Measurements from ENCODE around the gene UBR4. TPM values are rescaled to one million over a fixed set of nuclear protein-coding genes. Genes with fewer than 3 reads are reported as not detected.

Gene UBR4
- total RNA-seq, 2 experiments from 2014 or later = 117 to 147 TPM

GRCh38 chr1:19084206-19084738 is 125.8 kb downstream of the UBR4 start:
- H3K27ac Mint-ChIP-seq = no peak overlapping the region
- intact Hi-C loops (cut with DNase I, micrococcal nuclease) = no loop called here
- ATAC-seq = no peak
- H3K27me3 Mint-ChIP-seq = no peaks in the 10 kb centered on the region
- DNase-seq = no peak
- no peak overlapping the region for H3K4me3 Mint-ChIP-seq
- peaks cover 20% of the 10 kb centered on the region for H3K4me1 Mint-ChIP-seq
- H3K36me3 Mint-ChIP-seq (ENCODE audit: low read depth) = peaks cover 73% of the 10 kb centered on the region
- H3K9me3 Mint-ChIP-seq (ENCODE audit: low read depth) = no peaks in the 10 kb centered on the region
- ChIA-PET POLR2A (no interaction called here), CTCF (interaction anchor here (0.6 kb wide), 2 partner anchors 148 to 152 kb away, joined by 3 read pairs; no protein-coding TSS in a partner anchor)

- DNase-seq (no peak), ATAC-seq (no peak)
- Mint-ChIP-seq H3K4me3 (no peak overlapping the region), H3K4me1 (peaks cover 8% of the 10 kb centered on the region), H3K27ac (no peak overlapping the region), H3K36me3 (ENCODE audit: low read depth) (peaks cover 70% of the 10 kb centered on the region), H3K9me3 (ENCODE audit: low read depth) (no peaks in the 10 kb centered on the region), H3K27me3 (no peaks in the 10 kb centered on the region)
- ChIA-PET POLR2A (no interaction called here), CTCF (interaction anchor here (0.6 to 1.0 kb wide), 3 partner anchors 8 to 174 kb away, joined by 3 to 4 read pairs (median 3); no protein-coding TSS in a partner anchor)
- intact Hi-C loops (cut with DNase I, micrococcal nuclease) = no loop called here
Observed at GRCh38 chr1:19083081-19083480, 127.0 kb downstream of the UBR4 start.

- H3K9me3 Mint-ChIP-seq (ENCODE audit: low read depth) = no peaks in the 10 kb centered on the region
- intact Hi-C loops (cut with DNase I, micrococcal nuclease) = no loop called here
- H3K27me3 Mint-ChIP-seq = no peaks in the 10 kb centered on the region
- DNase-seq = no peak
- ChIA-PET CTCF (interaction anchor here (0.9 kb wide), 1 partner anchor 168 kb away, joined by 4 read pairs; no protein-coding TSS in a partner anchor), POLR2A (interaction anchor here (1.5 kb wide), 1 partner anchor 9 kb away, joined by 3 read pairs; no protein-coding TSS in a partner anchor)
- no peaks in the 10 kb centered on the region for H3K4me1 Mint-ChIP-seq
- H3K36me3 Mint-ChIP-seq (ENCODE audit: low read depth) = peaks cover 72% of the 10 kb centered on the region
- no peak overlapping the region for H3K4me3 Mint-ChIP-seq
- H3K27ac Mint-ChIP-seq = no peak overlapping the region
- no peak for ATAC-seq
Observed at GRCh38 chr1:19081218-19081893, 128.7 kb downstream of the UBR4 start.

GRCh38 chr1:19080721-19081120 is 129.3 kb downstream of the UBR4 start:
- POLR2A ChIA-PET = interaction anchor here (1.5 kb wide), 1 partner anchor 9 kb away, joined by 3 read pairs; no protein-coding TSS in a partner anchor

GRCh38 chr1:19079541-19080472 is 130.3 kb downstream of the UBR4 start:
- DNase-seq = no peak
- Mint-ChIP-seq H3K9me3 (ENCODE audit: low read depth) (no peaks in the 10 kb centered on the region), H3K4me1 (peaks cover 12% of the 10 kb centered on the region), H3K4me3 (no peak overlapping the region), H3K27me3 (no peaks in the 10 kb centered on the region), H3K27ac (no peak overlapping the region), H3K36me3 (ENCODE audit: low read depth) (peaks cover 76% of the 10 kb centered on the region)
- no peak for ATAC-seq
- CTCF ChIA-PET = interaction anchor here (1.0 kb wide), 1 partner anchor 171 kb away, joined by 3 read pairs; no protein-coding TSS in a partner anchor
- intact Hi-C loops (cut with DNase I, micrococcal nuclease) = no loop called here
- POLR2A ChIA-PET = no interaction called here

More at GRCh38 chr1:19080721-19081120, 129.3 kb downstream of the UBR4 start:
- Mint-ChIP-seq H3K9me3 (ENCODE audit: low read depth) (no peaks in the 10 kb centered on the region), H3K27me3 (no peaks in the 10 kb centered on the region), H3K27ac (no peak overlapping the region), H3K4me3 (no peak overlapping the region), H3K4me1 (peaks cover 3% of the 10 kb centered on the region), H3K36me3 (ENCODE audit: low read depth) (peaks cover 73% of the 10 kb centered on the region)
- ATAC-seq (no peak), DNase-seq (no peak)
- intact Hi-C loops (cut with DNase I, micrococcal nuclease) = no loop called here
- CTCF ChIA-PET = interaction anchor here (0.9 kb wide), 1 partner anchor 168 kb away, joined by 4 read pairs; no protein-coding TSS in a partner anchor

GRCh38 chr1:19078536-19078935 is 131.5 kb downstream of the UBR4 start:
- ATAC-seq = no peak
- intact Hi-C loops (cut with DNase I, micrococcal nuclease) = no loop called here
- CTCF ChIA-PET = interaction anchor here (0.7 kb wide), 1 partner anchor 481 kb away, joined by 3 read pairs; no protein-coding TSS in a partner anchor
- H3K4me3 Mint-ChIP-seq = no peak overlapping the region
- H3K27ac Mint-ChIP-seq = no peak overlapping the region
- H3K4me1 Mint-ChIP-seq = peaks cover 25% of the 10 kb centered on the region
- H3K27me3 Mint-ChIP-seq = no peaks in the 10 kb centered on the region
- no peaks in the 10 kb centered on the region for H3K9me3 Mint-ChIP-seq (ENCODE audit: low read depth)
- DNase-seq = no peak
- peaks cover 76% of the 10 kb centered on the region for H3K36me3 Mint-ChIP-seq (ENCODE audit: low read depth)
- POLR2A ChIA-PET = interaction anchor here (0.6 kb wide), 1 partner anchor 56 kb away, joined by 3 read pairs; no protein-coding TSS in a partner anchor

GRCh38 chr1:19076841-19077616 is 133.0 kb downstream of the UBR4 start:
- Mint-ChIP-seq H3K36me3 (ENCODE audit: low read depth) (peaks cover 69% of the 10 kb centered on the region), H3K9me3 (ENCODE audit: low read depth) (no peaks in the 10 kb centered on the region), H3K4me1 (peaks cover 39% of the 10 kb centered on the region), H3K27ac (no peak overlapping the region), H3K4me3 (no peak overlapping the region), H3K27me3 (no peaks in the 10 kb centered on the region)
- POLR2A ChIA-PET = no interaction called here
- DNase-seq (no peak), ATAC-seq (no peak)
- CTCF ChIA-PET = interaction anchor here (0.6 to 1.6 kb wide), 5 partner anchors 76 to 1136 kb away, joined by 3 to 4 read pairs (median 3); no protein-coding TSS in a partner anchor
- intact Hi-C loops (cut with DNase I, micrococcal nuclease) = no loop called here

- POLR2A ChIA-PET = interaction anchor here (0.7 to 1.1 kb wide), 5 partner anchors 81 to 190 kb away, joined by 3 read pairs; no protein-coding TSS in a partner anchor
- ATAC-seq = peak; percentile 28
- no peaks in the 10 kb centered on the region for H3K9me3 Mint-ChIP-seq (ENCODE audit: low read depth)
- H3K36me3 Mint-ChIP-seq (ENCODE audit: low read depth) = peaks cover 58% of the 10 kb centered on the region
- peak overlapping the region; percentile 11 for H3K27ac Mint-ChIP-seq
- intact Hi-C loops (cut with DNase I, micrococcal nuclease) = loop anchor here (1.0 to 5.0 kb wide), 5 partner anchors 64 to 173 kb away; partner anchors contain the start of genes IFFO2 (in 2 of the 2) and ALDH4A1 (in 1 of the 2)
- H3K27me3 Mint-ChIP-seq = no peaks in the 10 kb centered on the region
- CTCF ChIA-PET = interaction anchor here (0.5 to 1.8 kb wide), 11 partner anchors 8 to 191 kb away, joined by 3 to 11 read pairs (median 4); partner anchors contain the start of gene IFFO2
- no peak overlapping the region for H3K4me3 Mint-ChIP-seq
- DNase-seq = no peak
- peaks cover 53% of the 10 kb centered on the region for H3K4me1 Mint-ChIP-seq
Observed at GRCh38 chr1:19074902-19075721, 135.0 kb downstream of the UBR4 start.

GRCh38 chr1:19074361-19074901 is 135.6 kb downstream of the UBR4 start:
- H3K27me3 Mint-ChIP-seq = no peaks in the 10 kb centered on the region
- H3K9me3 Mint-ChIP-seq (ENCODE audit: low read depth) = no peaks in the 10 kb centered on the region
- intact Hi-C loops (cut with DNase I, micrococcal nuclease) = loop anchor here (1.0 to 5.0 kb wide), 5 partner anchors 63 to 172 kb away; partner anchors contain the start of genes IFFO2 (in 2 of the 2) and ALDH4A1 (in 1 of the 2)
- DNase-seq = peak; percentile 67
- POLR2A ChIA-PET = interaction anchor here (0.7 to 1.1 kb wide), 5 partner anchors 82 to 190 kb away, joined by 3 read pairs; no protein-coding TSS in a partner anchor
- peak overlapping the region; percentile 0 for H3K4me3 Mint-ChIP-seq
- CTCF ChIA-PET = interaction anchor here (0.6 to 1.8 kb wide), 8 partner anchors 9 to 190 kb away, joined by 3 to 11 read pairs (median 4); no protein-coding TSS in a partner anchor
- peaks cover 55% of the 10 kb centered on the region for H3K36me3 Mint-ChIP-seq (ENCODE audit: low read depth)
- peaks cover 53% of the 10 kb centered on the region for H3K4me1 Mint-ChIP-seq
- peak overlapping the region; percentile 81 for H3K27ac Mint-ChIP-seq
- ATAC-seq = peak; percentile 91
